ENCODE measurements around the gene DMPK. TPM values are rescaled to one million over a fixed set of nuclear protein-coding genes. Genes with fewer than 3 reads are reported as not detected.

Gene DMPK
- polyA plus RNA-seq, 1 donor from 2014 or later, result 34.3 TPM

DNA sequence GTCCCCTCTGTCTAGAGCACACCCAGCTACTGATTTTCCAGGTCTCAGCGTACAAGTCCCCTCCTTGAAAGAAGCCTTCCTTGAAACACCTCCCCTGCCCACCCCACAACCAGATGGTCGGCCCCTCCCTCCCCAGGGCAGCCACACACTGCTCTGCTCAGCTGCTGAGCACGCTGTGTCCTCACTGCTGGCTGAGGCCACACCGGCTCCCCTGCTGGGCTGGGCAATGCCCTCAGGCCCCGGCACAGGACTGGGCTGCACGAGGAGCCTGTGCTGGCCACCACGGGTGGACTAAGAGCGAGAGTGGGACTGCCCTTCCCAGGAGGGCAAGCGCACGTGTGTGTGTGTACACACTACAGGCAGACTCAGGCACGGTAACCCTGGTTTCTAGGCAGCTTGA lies 44.6 kb upstream of the DMPK start:
- H3K4me3 ChIP-seq (ENCODE audit: low read length), result no peak overlapping the region
- TF ChIP-seq MXI1 (conservative IDR thresholded peaks at IDR 0.05; ENCODE audit: poor library complexity, severe bottlenecking) (no peak), SMC3 (conservative IDR thresholded peaks at IDR 0.05; ENCODE audit: poor library complexity) (no peak), RAD21 (conservative IDR thresholded peaks at IDR 0.05) (no peak), EZH2 (IDR thresholded peaks at IDR 0.05; ENCODE audit: borderline replicate concordance, insufficient read depth, low read length, poor library complexity, severe bottlenecking) (no peak), EP300 (conservative IDR thresholded peaks at IDR 0.05; ENCODE audit: poor library complexity, severe bottlenecking) (no peak), POLR2AphosphoS5 (IDR thresholded peaks at IDR 0.05) (no peak), TAF1 (IDR thresholded peaks at IDR 0.05; ENCODE audit: low read depth) (no peak)
- TF ChIP-seq, protein P1, sequence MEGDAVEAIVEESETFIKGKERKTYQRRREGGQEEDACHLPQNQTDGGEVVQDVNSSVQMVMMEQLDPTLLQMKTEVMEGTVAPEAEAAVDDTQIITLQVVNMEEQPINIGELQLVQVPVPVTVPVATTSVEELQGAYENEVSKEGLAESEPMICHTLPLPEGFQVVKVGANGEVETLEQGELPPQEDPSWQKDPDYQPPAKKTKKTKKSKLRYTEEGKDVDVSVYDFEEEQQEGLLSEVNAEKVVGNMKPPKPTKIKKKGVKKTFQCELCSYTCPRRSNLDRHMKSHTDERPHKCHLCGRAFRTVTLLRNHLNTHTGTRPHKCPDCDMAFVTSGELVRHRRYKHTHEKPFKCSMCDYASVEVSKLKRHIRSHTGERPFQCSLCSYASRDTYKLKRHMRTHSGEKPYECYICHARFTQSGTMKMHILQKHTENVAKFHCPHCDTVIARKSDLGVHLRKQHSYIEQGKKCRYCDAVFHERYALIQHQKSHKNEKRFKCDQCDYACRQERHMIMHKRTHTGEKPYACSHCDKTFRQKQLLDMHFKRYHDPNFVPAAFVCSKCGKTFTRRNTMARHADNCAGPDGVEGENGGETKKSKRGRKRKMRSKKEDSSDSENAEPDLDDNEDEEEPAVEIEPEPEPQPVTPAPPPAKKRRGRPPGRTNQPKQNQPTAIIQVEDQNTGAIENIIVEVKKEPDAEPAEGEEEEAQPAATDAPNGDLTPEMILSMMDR (IDR thresholded peaks at IDR 0.05; ENCODE audit: poor library complexity, severe bottlenecking), result no peak
- TF ChIP-seq, protein P2, sequence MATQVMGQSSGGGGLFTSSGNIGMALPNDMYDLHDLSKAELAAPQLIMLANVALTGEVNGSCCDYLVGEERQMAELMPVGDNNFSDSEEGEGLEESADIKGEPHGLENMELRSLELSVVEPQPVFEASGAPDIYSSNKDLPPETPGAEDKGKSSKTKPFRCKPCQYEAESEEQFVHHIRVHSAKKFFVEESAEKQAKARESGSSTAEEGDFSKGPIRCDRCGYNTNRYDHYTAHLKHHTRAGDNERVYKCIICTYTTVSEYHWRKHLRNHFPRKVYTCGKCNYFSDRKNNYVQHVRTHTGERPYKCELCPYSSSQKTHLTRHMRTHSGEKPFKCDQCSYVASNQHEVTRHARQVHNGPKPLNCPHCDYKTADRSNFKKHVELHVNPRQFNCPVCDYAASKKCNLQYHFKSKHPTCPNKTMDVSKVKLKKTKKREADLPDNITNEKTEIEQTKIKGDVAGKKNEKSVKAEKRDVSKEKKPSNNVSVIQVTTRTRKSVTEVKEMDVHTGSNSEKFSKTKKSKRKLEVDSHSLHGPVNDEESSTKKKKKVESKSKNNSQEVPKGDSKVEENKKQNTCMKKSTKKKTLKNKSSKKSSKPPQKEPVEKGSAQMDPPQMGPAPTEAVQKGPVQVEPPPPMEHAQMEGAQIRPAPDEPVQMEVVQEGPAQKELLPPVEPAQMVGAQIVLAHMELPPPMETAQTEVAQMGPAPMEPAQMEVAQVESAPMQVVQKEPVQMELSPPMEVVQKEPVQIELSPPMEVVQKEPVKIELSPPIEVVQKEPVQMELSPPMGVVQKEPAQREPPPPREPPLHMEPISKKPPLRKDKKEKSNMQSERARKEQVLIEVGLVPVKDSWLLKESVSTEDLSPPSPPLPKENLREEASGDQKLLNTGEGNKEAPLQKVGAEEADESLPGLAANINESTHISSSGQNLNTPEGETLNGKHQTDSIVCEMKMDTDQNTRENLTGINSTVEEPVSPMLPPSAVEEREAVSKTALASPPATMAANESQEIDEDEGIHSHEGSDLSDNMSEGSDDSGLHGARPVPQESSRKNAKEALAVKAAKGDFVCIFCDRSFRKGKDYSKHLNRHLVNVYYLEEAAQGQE (IDR thresholded peaks at IDR 0.05; ENCODE audit: borderline replicate concordance), result no peak
- no peaks in the 10 kb centered on the region for H3K27me3 ChIP-seq (ENCODE audit: insufficient read depth, low read depth, low read length)
- H3K36me3 ChIP-seq (ENCODE audit: insufficient read depth, low read length), result no peaks in the 10 kb centered on the region
- no peaks in the 10 kb centered on the region for H3K79me2 ChIP-seq (replicated peaks; ENCODE audit: insufficient read depth, low read length)
- no peak overlapping the region for H3K9ac ChIP-seq (ENCODE audit: low read length)
- no peaks in the 10 kb centered on the region for H3K9me2 ChIP-seq (ENCODE audit: insufficient read depth, low read length)
- H4K20me1 ChIP-seq (ENCODE audit: insufficient read depth), result no peaks in the 10 kb centered on the region
- H2AFZ ChIP-seq (ENCODE audit: low read depth, low read length), result no peak overlapping the region
- no peak overlapping the region for H3K4me2 ChIP-seq (ENCODE audit: low read length)
- no peaks in the 10 kb centered on the region for H3F3A ChIP-seq (ENCODE audit: insufficient read depth, low read length, poor library complexity, severe bottlenecking)
- H3K9me3 ChIP-seq (ENCODE audit: low read length), result no peaks in the 10 kb centered on the region
- H3K27ac ChIP-seq (ENCODE audit: low read length), result no peak overlapping the region

GRCh38 chr19:45825917-45826893 lies 43.9 kb upstream of the DMPK start:
- Histone ChIP-seq H3K4me2 (ENCODE audit: low read length) (no peak overlapping the region), H3K79me2 (replicated peaks; ENCODE audit: insufficient read depth, low read length) (no peaks in the 10 kb centered on the region), H3F3A (ENCODE audit: insufficient read depth, low read length, poor library complexity, severe bottlenecking) (no peaks in the 10 kb centered on the region), H3K4me3 (ENCODE audit: low read length) (no peak overlapping the region), H4K20me1 (ENCODE audit: insufficient read depth) (no peaks in the 10 kb centered on the region), H3K9me3 (ENCODE audit: low read length) (no peaks in the 10 kb centered on the region), H3K9me2 (ENCODE audit: insufficient read depth, low read length) (no peaks in the 10 kb centered on the region), H3K9ac (ENCODE audit: low read length) (no peak overlapping the region), H3K27me3 (ENCODE audit: insufficient read depth, low read depth, low read length) (no peaks in the 10 kb centered on the region), H3K27ac (ENCODE audit: low read length) (no peak overlapping the region), H3K36me3 (ENCODE audit: insufficient read depth, low read length) (no peaks in the 10 kb centered on the region), H2AFZ (ENCODE audit: low read depth, low read length) (no peak overlapping the region)
- TF ChIP-seq TAF1 (IDR thresholded peaks at IDR 0.05; ENCODE audit: low read depth) (no peak), SMC3 (conservative IDR thresholded peaks at IDR 0.05; ENCODE audit: poor library complexity) (no peak), EP300 (conservative IDR thresholded peaks at IDR 0.05; ENCODE audit: poor library complexity, severe bottlenecking) (no peak), RAD21 (conservative IDR thresholded peaks at IDR 0.05) (no peak), MXI1 (conservative IDR thresholded peaks at IDR 0.05; ENCODE audit: poor library complexity, severe bottlenecking) (no peak), POLR2AphosphoS5 (IDR thresholded peaks at IDR 0.05) (no peak), EZH2 (IDR thresholded peaks at IDR 0.05; ENCODE audit: borderline replicate concordance, insufficient read depth, low read length, poor library complexity, severe bottlenecking) (no peak)
- TF ChIP-seq, protein P2 (IDR thresholded peaks at IDR 0.05; ENCODE audit: borderline replicate concordance), result no peak
- TF ChIP-seq, protein P1 (IDR thresholded peaks at IDR 0.05; ENCODE audit: poor library complexity, severe bottlenecking), result no peak

Data from neural cell (in vitro differentiated cells).